ENCODE results near the gene LATS2. TPM values are rescaled to one million over a fixed set of nuclear protein-coding genes. Genes with fewer than 3 reads are reported as not detected.
A peak's percentile ranks its signal among the peaks of the same experiment; 100 is the strongest.
"Not testable (repeated sequence)": the region's sequence is repeated elsewhere in the genome, so short reads cannot be mapped to it uniquely, and the experiment has no call there.

Gene LATS2
- total RNA-seq, 4 donors from 2014 or later = 7.7 to 18.9 (median 10.7) TPM

- Histone ChIP-seq H3K4me3 (peak overlapping the region in 1 of 4 donors; percentile 7), H3K9me3 (no peaks in the 10 kb centered on the region), H3K27ac (no peak overlapping the region), H3K4me1 (peaks cover 0 to 6% (median 0%) of the 10 kb centered on the region in 3 donors), H3K36me3 (no peaks in the 10 kb centered on the region), H3K27me3 (no peaks in the 10 kb centered on the region)
- WGBS, 2 donors = 37 to 39% methylated on average over 14 of the region's 14 CpGs
- DNase-seq = no peak
- no peak for TF ChIP-seq CTCF (IDR thresholded peaks at IDR 0.05)
- TF ChIP-seq POLR2A (IDR thresholded peaks at IDR 0.05) = no peak
- intact Hi-C loops (cut with DNase I) = no loop called here
Observed at GRCh38 chr13:20960663-20961309, 100.6 kb downstream of the LATS2 start.

GRCh38 chr13:20957049-20957620 lies 104.3 kb downstream of the LATS2 start:
- DNase-seq; H3K27me3 ChIP-seq; H3K4me1 ChIP-seq; H3K9me3 ChIP-seq; H3K36me3 ChIP-seq; H3K27ac ChIP-seq; H3K4me3 ChIP-seq; intact Hi-C loops (cut with DNase I): not testable (repeated sequence)
- WGBS, 2 donors = 73 to 78% methylated on average over 7 to 10 of the region's 10 CpGs

- intact Hi-C loops (cut with DNase I) = no loop called here
- TF ChIP-seq CTCF (IDR thresholded peaks at IDR 0.05) (no peak), POLR2A (IDR thresholded peaks at IDR 0.05) (no peak)
- 92 to 94% methylated on average over 6 of the region's 6 CpGs for WGBS, 2 donors
- Histone ChIP-seq H3K36me3 (no peaks in the 10 kb centered on the region), H3K27me3 (no peaks in the 10 kb centered on the region), H3K4me3 (no peak overlapping the region), H3K4me1 (peaks cover 0 to 8% (median 0%) of the 10 kb centered on the region in 3 donors), H3K9me3 (no peaks in the 10 kb centered on the region), H3K27ac (no peak overlapping the region)
- no peak for DNase-seq
Observed at GRCh38 chr13:20955496-20955895, 105.9 kb downstream of the LATS2 start.

GRCh38 chr13:20953245-20953931 lies 108.0 kb downstream of the LATS2 start:
- no peak overlapping the region for H3K4me3 ChIP-seq
- TF ChIP-seq POLR2A (IDR thresholded peaks at IDR 0.05) = no peak
- no peak for TF ChIP-seq CTCF (IDR thresholded peaks at IDR 0.05)
- no peak for DNase-seq
- no peaks in the 10 kb centered on the region for H3K9me3 ChIP-seq
- WGBS, 2 donors = 42 to 76% methylated on average over 8 to 11 of the region's 16 CpGs
- intact Hi-C loops (cut with DNase I) = no loop called here
- H3K4me1 ChIP-seq = peaks cover 0 to 14% (median 0%) of the 10 kb centered on the region in 3 donors
- H3K27me3 ChIP-seq = no peaks in the 10 kb centered on the region
- H3K27ac ChIP-seq = no peak overlapping the region
- H3K36me3 ChIP-seq = no peaks in the 10 kb centered on the region

GRCh38 chr13:20952838-20953237 lies 108.5 kb downstream of the LATS2 start:
- H3K4me1 ChIP-seq = peaks cover 0 to 15% (median 0%) of the 10 kb centered on the region in 3 donors
- 73 to 100% methylated on average over 1 to 14 of the region's 16 CpGs for WGBS, 2 donors
- no peaks in the 10 kb centered on the region for H3K36me3 ChIP-seq
- no peaks in the 10 kb centered on the region for H3K27me3 ChIP-seq
- no peaks in the 10 kb centered on the region for H3K9me3 ChIP-seq
- H3K27ac ChIP-seq = no peak overlapping the region
- intact Hi-C loops (cut with DNase I) = no loop called here
- no peak overlapping the region for H3K4me3 ChIP-seq
- no peak for TF ChIP-seq CTCF (IDR thresholded peaks at IDR 0.05)
- no peak for TF ChIP-seq POLR2A (IDR thresholded peaks at IDR 0.05)
- DNase-seq = no peak

GRCh38 chr13:20948001-20948400 lies 113.4 kb downstream of the LATS2 start:
- intact Hi-C loops (cut with DNase I) = loop anchor here (10.0 kb wide), 3 partner anchors 117 to 527 kb away; partner anchors contain the start of genes LATS2, MRPL57 and SKA3

More at GRCh38 chr13:20948001-20948400, 113.4 kb downstream of the LATS2 start:
- H3K27me3 ChIP-seq, H3K4me3 ChIP-seq, H3K36me3 ChIP-seq, H3K9me3 ChIP-seq, DNase-seq: not testable (repeated sequence)
- Histone ChIP-seq H3K4me1 (peaks cover 0 to 36% (median 9%) of the 10 kb centered on the region in 3 donors), H3K27ac (peak overlapping the region in 2 of 4 donors; percentile 57 to 63)
- WGBS, 2 donors = 38 to 52% methylated on average over 3 of the region's 3 CpGs

Measured in esophagus squamous epithelium (tissue), 5 donors.